Measurements from ENCODE around the gene MCFD2. TPM values are rescaled to one million over a fixed set of nuclear protein-coding genes. Genes with fewer than 3 reads are reported as not detected.

Gene MCFD2
- polyA plus RNA-seq, 1 donor (not counting 4 experiments of a cell fraction or from before 2014, with no cell fraction given), result 132 TPM

- H3K4me2 ChIP-seq (ENCODE audit: control insufficient read depth, extremely low read depth, insufficient read depth, low read depth, low read length), result no peak overlapping the region
- no peak for FAIRE-seq
- H3K9me3 ChIP-seq (ENCODE audit: control insufficient read depth, low read depth, low read length), result no peaks in the 10 kb centered on the region
- no peak overlapping the region for H3K9ac ChIP-seq (ENCODE audit: control insufficient read depth, extremely low read depth, insufficient read depth, low read length)
- no peak overlapping the region for H3K4me3 ChIP-seq (ENCODE audit: control insufficient read depth in 2 of 3, extremely low read depth in 1 of 3, insufficient read depth in 2 of 3, low read depth in 1 of 3, low read length in 3 of 3)
- no peaks in the 10 kb centered on the region for H3K36me3 ChIP-seq (ENCODE audit: control insufficient read depth in 2 of 2, extremely low read depth in 1 of 2, insufficient read depth in 2 of 2, low read length in 2 of 2)
- no peaks in the 10 kb centered on the region for H3K4me1 ChIP-seq (ENCODE audit: control insufficient read depth, extremely low read depth, insufficient read depth, low read length)
- no peaks in the 10 kb centered on the region for H4K20me1 ChIP-seq (ENCODE audit: control insufficient read depth, extremely low read depth, insufficient read depth, low read length)
- H3K9me1 ChIP-seq (ENCODE audit: control insufficient read depth, extremely low read depth, insufficient read depth, low read length), result no peaks in the 10 kb centered on the region
- H3K27ac ChIP-seq (ENCODE audit: control insufficient read depth, insufficient read depth, low read length), result no peak overlapping the region
- no peaks in the 10 kb centered on the region for H3K79me2 ChIP-seq (ENCODE audit: control insufficient read depth, insufficient read depth, low read length)
- dilution Hi-C loops (cut with MboI; ENCODE audit: extremely low pct_ligation_motif_present, low sequenced_read_pairs), result no loop called here
- no peak for TF ChIP-seq EZH2 (IDR thresholded peaks at IDR 0.05; ENCODE audit: low read length)
- H3K27me3 ChIP-seq (ENCODE audit: control insufficient read depth, extremely low read depth, insufficient read depth, low read length), result no peaks in the 10 kb centered on the region
- no peak for DNase-seq (ENCODE audit: low read depth, low spot score)
- H2AFZ ChIP-seq (ENCODE audit: control insufficient read depth, low read length), result no peak overlapping the region
Observed at GRCh38 chr2:46898024-46898423, 17.6 kb downstream of the MCFD2 start.

GRCh38 chr2:46893269-46893939, 22.2 kb downstream of the MCFD2 start:
- dilution Hi-C loops (cut with MboI; ENCODE audit: extremely low pct_ligation_motif_present, low sequenced_read_pairs), result no loop called here
- Histone ChIP-seq H3K9me1 (ENCODE audit: control insufficient read depth, extremely low read depth, insufficient read depth, low read length) (no peaks in the 10 kb centered on the region), H3K79me2 (ENCODE audit: control insufficient read depth, insufficient read depth, low read length) (no peaks in the 10 kb centered on the region), H3K27me3 (ENCODE audit: control insufficient read depth, extremely low read depth, insufficient read depth, low read length) (no peaks in the 10 kb centered on the region), H3K9me3 (ENCODE audit: control insufficient read depth, low read depth, low read length) (no peaks in the 10 kb centered on the region), H3K4me1 (ENCODE audit: control insufficient read depth, extremely low read depth, insufficient read depth, low read length) (peaks cover 3% of the 10 kb centered on the region), H3K36me3 (ENCODE audit: control insufficient read depth in 2 of 2, extremely low read depth in 1 of 2, insufficient read depth in 2 of 2, low read length in 2 of 2) (no peaks in the 10 kb centered on the region), H3K27ac (ENCODE audit: control insufficient read depth, insufficient read depth, low read length) (no peak overlapping the region), H3K4me3 (ENCODE audit: control insufficient read depth in 2 of 3, extremely low read depth in 1 of 3, insufficient read depth in 2 of 3, low read depth in 1 of 3, low read length in 3 of 3) (no peak overlapping the region), H2AFZ (ENCODE audit: control insufficient read depth, low read length) (no peak overlapping the region), H4K20me1 (ENCODE audit: control insufficient read depth, extremely low read depth, insufficient read depth, low read length) (no peaks in the 10 kb centered on the region), H3K4me2 (ENCODE audit: control insufficient read depth, extremely low read depth, insufficient read depth, low read depth, low read length) (no peak overlapping the region), H3K9ac (ENCODE audit: control insufficient read depth, extremely low read depth, insufficient read depth, low read length) (no peak overlapping the region)
- FAIRE-seq, result no peak
- DNase-seq (ENCODE audit: low read depth, low spot score), result no peak
- TF ChIP-seq EZH2 (IDR thresholded peaks at IDR 0.05; ENCODE audit: low read length), result no peak
- no peak for TF ChIP-seq CTCF (optimal IDR thresholded peaks at IDR 0.05 in 1 of 3, IDR thresholded peaks at IDR 0.05 in 1 of 3, conservative IDR thresholded peaks at IDR 0.05 in 1 of 3; ENCODE audit: extremely low read depth in 1 of 3, insufficient read depth in 2 of 3, low read length in 3 of 3)
